K562 (cell line): ENCODE results near the gene BNC1. TPM values are rescaled to one million over a fixed set of nuclear protein-coding genes. Genes with fewer than 3 reads are reported as not detected.

Experiments used
- ATAC-seq: fragments of 200-7000 bp; cut with Tn5 transposase; 3 replicates; pipeline ENCODE4 v1.9.1; 2020; ENCODE audit warnings: moderate library complexity
- BruUV-seq: library from RNA; stranded (reverse); fragments of 400-500 nt; replicated peaks from 2 replicates; lab custom pipeline; 2021; lab: Mats Ljungman, UMichigan
- CTCF ChIA-PET: fragments of 300-600 bp; formaldehyde crosslinking; extraction: SDS; loops from one replicate; lab custom pipeline; 2021; ENCODE audit warnings: low intra/inter-chr PET ratio; lab: Yijun Ruan, JAX
- POLR2A ChIA-PET: fragments of 300-600, 350-650 bp; sonication (Branson Sonifier 250); formaldehyde crosslinking; extraction: SDS; loops from one replicate; lab custom pipeline; 2021; ENCODE audit warnings: antibody characterized with exemption, inconsistent platforms; lab: Yijun Ruan, JAX
- DNase-seq, 4 experiments: peaks; one replicate each; pipeline versions ENCODE4 v3.0.0 to v3.0.0-alpha.2; 2011 to 2018; ENCODE audit warnings: low spot score in 3 of 4, mixed read lengths in 3 of 4; ENCODE audit errors: extremely low read depth in 1 of 4
- FAIRE-seq: peaks from 2 replicates; lab custom pipeline; 2011; peaks lifted over from hg19 to GRCh38; lab: Jason Lieb, UNC
- H2AFZ ChIP-seq: 2 replicates; pipeline ENCODE4 v1.6.0; 2011; ENCODE audit warnings: low read depth, low read length, control low read depth, inconsistent platforms
- H3K27ac ChIP-seq: fragments of 200-600 bp; 3 replicates; pipeline ENCODE4 v1.8.0; 2011; ENCODE audit warnings: low read depth, mild to moderate bottlenecking, control low read depth, inconsistent platforms, low read length, moderate library complexity, mixed read lengths; ENCODE audit errors: extremely low read depth
- H3K27me3 ChIP-seq, 2 experiments: fragments of 300-600 bp in 1 of 2; 2 replicates in 1 of 2; 3 replicates in 1 of 2; pipeline versions ENCODE4 v1.6.0 to v1.8.0; 2011; ENCODE audit warnings: inconsistent platforms in 2 of 2, low read length in 2 of 2, mild to moderate bottlenecking in 1 of 2, mixed read lengths in 1 of 2, moderate library complexity in 1 of 2; ENCODE audit not compliant: control insufficient read depth in 2 of 2, insufficient read depth in 2 of 2
- H3K36me3 ChIP-seq: fragments of 300-600 bp; 3 replicates; pipeline ENCODE4 v1.8.0; 2011; ENCODE audit warnings: mild to moderate bottlenecking, low read length, inconsistent platforms; ENCODE audit not compliant: control insufficient read depth, insufficient read depth
- H3K4me1 ChIP-seq, 2 experiments: fragments of 200-600 bp in 1 of 2; replicated peaks in 1 of 2; 2 replicates in 1 of 2; 3 replicates in 1 of 2; pipeline versions ENCODE4 v1.5.1 to v1.8.0; 2011; ENCODE audit warnings: inconsistent platforms in 2 of 2, low read length in 2 of 2, mild to moderate bottlenecking in 1 of 2, mixed read lengths in 1 of 2, moderate library complexity in 1 of 2; ENCODE audit not compliant: control insufficient read depth in 2 of 2, insufficient read depth in 2 of 2
- H3K4me2 ChIP-seq: 2 replicates; pipeline ENCODE4 v1.6.1; 2011; ENCODE audit warnings: low read length, control low read depth, inconsistent platforms, mixed read lengths; ENCODE audit not compliant: insufficient read depth
- H3K4me3 ChIP-seq: fragments of 200-600 bp; sonication (generic), shearing (Covaris generic); 2 replicates; pipeline ENCODE4 v1.5.1; 2016; ENCODE audit warnings: control low read depth, inconsistent platforms
- H3K79me2 ChIP-seq: fragments of 200-600 bp; 3 replicates; pipeline ENCODE4 v1.8.0; 2011; ENCODE audit warnings: low read length, inconsistent platforms; ENCODE audit not compliant: control insufficient read depth, insufficient read depth
- H3K9ac ChIP-seq, 2 experiments: 2 replicates each; pipeline versions ENCODE4 v1.6.0 to v1.6.1; 2011; ENCODE audit warnings: low read depth in 2 of 2, low read length in 2 of 2, control low read depth in 1 of 2, inconsistent platforms in 1 of 2, mild to moderate bottlenecking in 1 of 2, mixed read lengths in 1 of 2; ENCODE audit not compliant: insufficient read depth in 1 of 2
- H3K9me1 ChIP-seq: one replicate; pipeline ENCODE4 v1.6.0; 2011; ENCODE audit warnings: inconsistent platforms, mild to moderate bottlenecking, low read length, moderate library complexity; ENCODE audit not compliant: control insufficient read depth, insufficient read depth
- H3K9me3 ChIP-seq: replicated peaks from 2 replicates; pipeline ENCODE4 v1.5.1; 2011; ENCODE audit warnings: low read depth, low read length, inconsistent platforms; ENCODE audit not compliant: control insufficient read depth, insufficient read depth
- H4K20me1 ChIP-seq: replicated peaks from 2 replicates; pipeline ENCODE4 v1.6.1; 2011; ENCODE audit warnings: low read length, inconsistent platforms, mixed read lengths; ENCODE audit not compliant: control insufficient read depth, insufficient read depth
- CBFA2T3 ChIP-seq: fragments of 450-650 bp; IDR thresholded peaks from 2 replicates; pipeline ENCODE4 v1.6.1; 2017
- HCFC1 ChIP-seq: IDR thresholded peaks from 2 replicates; pipeline ENCODE4 v1.6.1; 2012; ENCODE audit warnings: low read depth, low read length, improper control_type of control experiment
- HMG20A ChIP-seq: fragments of 450-650 bp; formaldehyde crosslinking; conservative IDR thresholded peaks from 2 replicates; pipeline ENCODE4 v1.4.0; 2020; ENCODE audit warnings: mild to moderate bottlenecking, mixed read lengths
- HSF4 ChIP-seq: fragments of 250-450 bp; sonication (Bioruptor Pico); IDR thresholded peaks from 2 replicates; pipeline ENCODE4 v2.1.2; 2022; ENCODE audit warnings: mild to moderate bottlenecking, moderate library complexity, borderline replicate concordance
- KLF6 ChIP-seq: fragments of 250-450 bp; sonication (Bioruptor Pico); IDR thresholded peaks from 2 replicates; pipeline ENCODE4 v1.4.0; 2020; ENCODE audit warnings: mild to moderate bottlenecking, moderate library complexity, borderline replicate concordance
- PTTG1 ChIP-seq: fragments of 450-650 bp; IDR thresholded peaks from 2 replicates; pipeline ENCODE4 v1.6.1; 2016; ENCODE audit warnings: low read depth, mild to moderate bottlenecking, missing genetic modification characterization, missing compliant biosample characterization
- SMARCA5 ChIP-seq: fragments of 450-650 bp; IDR thresholded peaks from 2 replicates; pipeline ENCODE4 v1.6.1; 2016
- ZC3H4 ChIP-seq: sonication (generic); formaldehyde crosslinking; IDR thresholded peaks from 2 replicates; pipeline ENCODE4 v1.9.0; 2021; ENCODE audit warnings: missing genetic modification reagents, borderline replicate concordance
- ZKSCAN1 ChIP-seq: fragments of 150-350 bp; IDR thresholded peaks from 2 replicates; pipeline ENCODE4 v1.6.1; 2016; ENCODE audit warnings: low read depth, low read length
- ZNF274 ChIP-seq: IDR thresholded peaks from 2 replicates; pipeline ENCODE4 v1.6.1; 2011; ENCODE audit warnings: low read depth, mild to moderate bottlenecking, low read length, moderate library complexity, borderline replicate concordance
- ZNF584 ChIP-seq: fragments of 200-800 bp; sonication (Bioruptor generic); IDR thresholded peaks from 2 replicates; pipeline ENCODE4 v1.6.1; 2016; ENCODE audit warnings: low read depth, mild to moderate bottlenecking, missing genetic modification characterization, missing compliant biosample characterization
- WGBS: fragments of 100-300 bp; shearing (Covaris generic); methylation state at CpG from one replicate; pipeline ENCODE4 v1.1.6; 2016; ENCODE audit warnings: low coverage, mixed read lengths; ENCODE audit not compliant: insufficient coverage; ENCODE audit errors: missing lambda C conversion rate; 5-methylcytosine and 5-hydroxymethylcytosine counted together
- in situ Hi-C: fragments of 300-500 bp; cut with MboI; formaldehyde crosslinking; loops from 4 replicates; pipeline ENCODE4 v1.15.0; 2018; ENCODE audit warnings: inconsistent platforms, mixed read lengths
- intact Hi-C: fragments of 100-400 bp; cut with micrococcal nuclease; formaldehyde crosslinking; loops from 2 replicates; pipeline ENCODE4 v1.14.2; 2022
- polyA plus RNA-seq, 8 experiments: library from polyadenylated mRNA; depleted of rRNA in 4 of 8; stranded (reverse) in 5 of 8; unstranded in 3 of 8; fragments of >200 nt; fragmentation: Nextera tagmentation in 2 of 8; fragmentation: Illumina TruSeq in 1 of 8; extraction: Ambion mirVana in 2 of 8; extraction: Trizol in 1 of 8; gene quantifications; 2 replicates each; pipeline versions ENCODE4 v1.2.1 to v1.2.3, GENCODE V29; 2011 to 2014; ENCODE audit warnings: inconsistent platforms in 1 of 8, missing spikeins in 1 of 8
- total RNA-seq, 7 experiments: library from RNA; depleted of rRNA in 6 of 7; stranded (reverse); fragments of >200 nt in 6 of 7; fragmentation: Illumina TruSeq in 2 of 7; extraction: Trizol in 2 of 7; gene quantifications; 2 replicates each; pipeline versions ENCODE4 v1.2.1 to v1.2.3, GENCODE V29; 2011 to 2021; ENCODE audit warnings: low replicate concordance in 1 of 7
- TF ChIP-seq, protein P1 (sequence below), 2 experiments: IDR thresholded peaks in 1 of 2; conservative IDR thresholded peaks in 1 of 2; 2 replicates each; pipeline ENCODE4 v1.6.1; 2016; ENCODE audit warnings: low read depth in 2 of 2, mild to moderate bottlenecking in 1 of 2, missing compliant biosample characterization in 1 of 2, missing genetic modification characterization in 1 of 2, moderate library complexity in 1 of 2
- TF ChIP-seq, protein P2 (sequence below): sonication (generic); formaldehyde crosslinking; IDR thresholded peaks from 2 replicates; pipeline ENCODE4 v1.9.0; 2022; ENCODE audit warnings: mild to moderate bottlenecking, missing genetic modification reagents
- TF ChIP-seq, protein P3 (sequence below): IDR thresholded peaks from 2 replicates; pipeline ENCODE4 v1.6.1; 2011; ENCODE audit not compliant: insufficient read length; ENCODE audit errors: extremely low read depth

Gene BNC1
- total and polyA plus RNA-seq, 9 of the 15 experiments (the other 6 are each of a cell fraction or from before 2014, with no cell fraction given), result not detected

DNA sequence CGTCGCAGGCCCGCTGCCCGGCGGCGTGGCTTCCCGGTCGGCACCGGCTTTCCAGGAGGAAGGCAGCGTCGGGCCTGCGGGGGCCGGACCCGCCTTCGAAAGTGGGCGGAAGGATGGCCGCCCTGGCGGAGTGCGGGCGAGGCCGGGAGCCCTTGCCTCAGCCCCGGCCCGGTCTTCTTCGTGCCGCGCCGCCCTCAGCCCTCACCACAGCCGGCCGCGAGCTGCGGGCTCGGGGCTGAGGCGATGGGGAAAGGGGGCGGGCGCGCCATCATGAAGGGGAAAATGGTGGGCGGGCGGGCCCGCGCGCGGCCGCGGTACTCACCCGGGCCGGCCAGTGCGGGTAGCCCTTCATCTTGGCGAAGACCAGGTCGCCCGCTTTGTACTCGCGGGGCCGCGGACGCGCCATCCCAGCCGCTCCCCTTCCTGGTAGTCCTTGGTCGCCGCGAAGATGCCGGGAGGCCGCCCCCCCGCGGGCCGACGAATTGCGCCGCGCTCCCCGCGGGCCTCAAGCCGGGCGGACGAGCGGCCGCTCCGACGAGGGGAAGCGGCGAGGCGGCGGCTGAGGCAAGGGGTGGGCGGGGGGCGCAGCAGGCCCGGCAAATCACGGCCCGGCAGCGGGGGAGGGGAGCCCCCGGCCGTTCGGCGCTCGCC lies 77.3 kb downstream of the BNC1 start (continued):
- TF ChIP-seq ZNF274 (no peak), HSF4 (no peak), SMARCA5 (no peak)

DNA sequence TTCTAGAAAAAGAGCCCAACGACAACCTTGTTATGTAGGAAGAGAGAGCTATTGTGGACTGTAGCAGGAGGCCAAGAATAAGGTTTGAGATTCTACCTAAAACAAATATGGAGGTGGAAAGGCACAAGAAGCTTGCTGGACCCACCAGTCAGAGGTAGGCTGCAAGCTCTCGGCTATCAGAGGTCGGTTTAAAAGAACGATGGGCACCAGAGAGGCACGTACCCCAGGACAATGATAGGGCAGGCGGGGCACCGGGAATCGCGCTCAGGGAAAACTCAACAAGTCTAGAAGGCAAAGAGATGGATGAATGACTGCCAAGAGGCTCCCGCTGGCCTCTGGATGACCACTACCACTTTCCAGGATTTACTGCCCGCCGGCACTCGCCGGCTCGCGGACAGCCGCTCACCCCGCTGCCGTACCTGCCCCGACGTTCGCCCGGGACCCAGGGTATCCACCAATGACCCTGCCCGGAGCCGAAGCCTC lies 77.9 kb downstream of the BNC1 start:
- H3K4me3 ChIP-seq, result peak overlapping the region; percentile 69
- ChIA-PET POLR2A (interaction anchor here (0.8 to 2.3 kb wide), 4 partner anchors 13 to 140 kb away, joined by 3 to 12 read pairs (median 4); partner anchors contain the start of gene BTBD1), CTCF (no interaction called here)
- H3K36me3 ChIP-seq, result no peaks in the 10 kb centered on the region; the same call in 2 of the 3 replicates
- peak; percentile 7 for ATAC-seq
- intact Hi-C loops, result loop anchor here (5.0 kb wide), 3 partner anchors 99 to 359 kb away; partner anchors contain the start of genes BTBD1 and TM6SF1
- BruUV-seq, result no TSS peak
- H3K9me1 ChIP-seq, result no peaks in the 10 kb centered on the region
- peak overlapping the region; percentile 65 to 88 for H3K9ac ChIP-seq
- H2AFZ ChIP-seq, result peak overlapping the region; percentile 84
- no peaks in the 10 kb centered on the region for H3K9me3 ChIP-seq
- in situ Hi-C loops, result no loop called here
- peaks cover 47% of the 10 kb centered on the region for H3K79me2 ChIP-seq
- no peak for FAIRE-seq
- WGBS, result 11% methylated on average over 19 of the region's 25 CpGs
- H3K4me1 ChIP-seq, result peaks cover 14 to 18% of the 10 kb centered on the region in 2 experiments
- H3K27ac ChIP-seq, result peak overlapping the region; percentile 68
- no peaks in the 10 kb centered on the region; the same call in 1 of the 2 replicates for H4K20me1 ChIP-seq
- peaks cover 2 to 6% of the 10 kb centered on the region in 2 experiments; a peak in 3 of 5 replicates for H3K27me3 ChIP-seq
- DNase-seq, result peak in 2 of 4 experiments; percentile 20 to 30
- peak overlapping the region; percentile 79 for H3K4me2 ChIP-seq
- TF ChIP-seq, protein P1, sequence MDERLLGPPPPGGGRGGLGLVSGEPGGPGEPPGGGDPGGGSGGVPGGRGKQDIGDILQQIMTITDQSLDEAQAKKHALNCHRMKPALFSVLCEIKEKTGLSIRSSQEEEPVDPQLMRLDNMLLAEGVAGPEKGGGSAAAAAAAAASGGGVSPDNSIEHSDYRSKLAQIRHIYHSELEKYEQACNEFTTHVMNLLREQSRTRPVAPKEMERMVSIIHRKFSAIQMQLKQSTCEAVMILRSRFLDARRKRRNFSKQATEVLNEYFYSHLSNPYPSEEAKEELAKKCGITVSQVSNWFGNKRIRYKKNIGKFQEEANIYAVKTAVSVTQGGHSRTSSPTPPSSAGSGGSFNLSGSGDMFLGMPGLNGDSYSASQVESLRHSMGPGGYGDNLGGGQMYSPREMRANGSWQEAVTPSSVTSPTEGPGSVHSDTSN (CRISPR knock-in tag; IDR thresholded peaks at IDR 0.05; ENCODE audit: low read depth), result no peak
- TF ChIP-seq, protein P1 (tag; conservative IDR thresholded peaks at IDR 0.05; ENCODE audit: low read depth), result no peak
- TF ChIP-seq HSF4, result no peak
- no peak for TF ChIP-seq CBFA2T3
- TF ChIP-seq PTTG1 (tag), result no peak
- no peak for TF ChIP-seq ZNF584
- TF ChIP-seq, protein P2, sequence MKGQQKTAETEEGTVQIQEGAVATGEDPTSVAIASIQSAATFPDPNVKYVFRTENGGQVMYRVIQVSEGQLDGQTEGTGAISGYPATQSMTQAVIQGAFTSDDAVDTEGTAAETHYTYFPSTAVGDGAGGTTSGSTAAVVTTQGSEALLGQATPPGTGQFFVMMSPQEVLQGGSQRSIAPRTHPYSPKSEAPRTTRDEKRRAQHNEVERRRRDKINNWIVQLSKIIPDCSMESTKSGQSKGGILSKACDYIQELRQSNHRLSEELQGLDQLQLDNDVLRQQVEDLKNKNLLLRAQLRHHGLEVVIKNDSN (CRISPR knock-in tag), result no peak
- no peak for TF ChIP-seq KLF6
- TF ChIP-seq, protein P3, sequence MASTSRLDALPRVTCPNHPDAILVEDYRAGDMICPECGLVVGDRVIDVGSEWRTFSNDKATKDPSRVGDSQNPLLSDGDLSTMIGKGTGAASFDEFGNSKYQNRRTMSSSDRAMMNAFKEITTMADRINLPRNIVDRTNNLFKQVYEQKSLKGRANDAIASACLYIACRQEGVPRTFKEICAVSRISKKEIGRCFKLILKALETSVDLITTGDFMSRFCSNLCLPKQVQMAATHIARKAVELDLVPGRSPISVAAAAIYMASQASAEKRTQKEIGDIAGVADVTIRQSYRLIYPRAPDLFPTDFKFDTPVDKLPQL, result no peak
- no peak for TF ChIP-seq HMG20A (CRISPR knock-in tag)
- TF ChIP-seq ZKSCAN1, result no peak
- TF ChIP-seq ZC3H4, result no peak
- no peak for TF ChIP-seq HCFC1
